OCI-LY3 (cell line): Measurements from ENCODE around the gene EHF.

ENCODE experiments used
- H2AFZ ChIP-seq: fragments of 200-600, 300-600 bp; shearing (Covaris generic); 2 replicates; pipeline ENCODE4 v1.6.0; 2014; ENCODE audit warnings: antibody characterized with exemption, low read depth, low read length
- H3K27ac ChIP-seq: fragments of 200-600, 300-600 bp; sonication (generic); 2 replicates; pipeline ENCODE4 v1.5.1; 2014; ENCODE audit warnings: mild to moderate bottlenecking, low read length, moderate library complexity, mixed read lengths
- H3K27me3 ChIP-seq: fragments of 200-600, 300-600 bp; sonication (generic); 2 replicates; pipeline ENCODE4 v1.6.1; 2014; ENCODE audit warnings: low read depth, low read length, mixed read lengths
- H3K36me3 ChIP-seq: fragments of 200-600, 300-600 bp; sonication (generic); replicated peaks from 2 replicates; pipeline ENCODE3; 2014; ENCODE audit warnings: low read depth, low read length, mixed read lengths
- H3K4me1 ChIP-seq: fragments of 300-600, 200-600 bp; sonication (generic); 2 replicates; pipeline ENCODE4 v1.6.1; 2014; ENCODE audit warnings: low read length, mixed read lengths
- H3K4me2 ChIP-seq: fragments of 200-600, 300-600 bp; sonication (generic); 2 replicates; pipeline ENCODE4 v1.6.1; 2014; ENCODE audit warnings: low read length, mixed read lengths
- H3K4me3 ChIP-seq: fragments of 300-600, 200-600 bp; sonication (generic); 2 replicates; pipeline ENCODE4 v1.5.1; 2014; ENCODE audit warnings: antibody characterized with exemption, mild to moderate bottlenecking, low read length, moderate library complexity
- H3K79me2 ChIP-seq: fragments of 300-600, 200-600 bp; shearing (Covaris generic); 2 replicates; pipeline ENCODE4 v1.6.1; 2014; ENCODE audit warnings: mild to moderate bottlenecking, low read length, mixed read lengths
- H3K9ac ChIP-seq: fragments of 300-600, 200-600 bp; shearing (Covaris generic); 2 replicates; pipeline ENCODE4 v1.6.0; 2014; ENCODE audit warnings: mild to moderate bottlenecking, low read length, moderate library complexity
- H3K9me3 ChIP-seq: fragments of 200-600, 300-600 bp; shearing (Covaris generic); 2 replicates; pipeline ENCODE4 v1.6.1; 2014; ENCODE audit warnings: low read length, mixed read lengths; ENCODE audit not compliant: insufficient read depth
- H4K20me1 ChIP-seq: fragments of 200-600, 300-600 bp; sonication (generic); 2 replicates; pipeline ENCODE4 v1.6.1; 2016; ENCODE audit warnings: low read length, mixed read lengths; ENCODE audit not compliant: insufficient read depth
- EZH2phosphoT487 ChIP-seq: fragments of 200-600 bp; shearing (Covaris generic); IDR thresholded peaks from 2 replicates; pipeline ENCODE4 v1.6.1; 2018; ENCODE audit warnings: antibody characterized with exemption, mixed run types, low read depth
- TF ChIP-seq, protein P1 (sequence below): fragments of 200-600, 300-600 bp; sonication (generic); IDR thresholded peaks from 2 replicates; pipeline ENCODE4 v1.5.1; 2014; ENCODE audit warnings: antibody characterized with exemption, low read length, low read depth

Gene EHF

GRCh38 chr11:34706709-34707461 is 86.0 kb downstream of the EHF start:
- Histone ChIP-seq H3K4me3 (no peak overlapping the region), H2AFZ (no peak overlapping the region)
- TF ChIP-seq, protein P1, sequence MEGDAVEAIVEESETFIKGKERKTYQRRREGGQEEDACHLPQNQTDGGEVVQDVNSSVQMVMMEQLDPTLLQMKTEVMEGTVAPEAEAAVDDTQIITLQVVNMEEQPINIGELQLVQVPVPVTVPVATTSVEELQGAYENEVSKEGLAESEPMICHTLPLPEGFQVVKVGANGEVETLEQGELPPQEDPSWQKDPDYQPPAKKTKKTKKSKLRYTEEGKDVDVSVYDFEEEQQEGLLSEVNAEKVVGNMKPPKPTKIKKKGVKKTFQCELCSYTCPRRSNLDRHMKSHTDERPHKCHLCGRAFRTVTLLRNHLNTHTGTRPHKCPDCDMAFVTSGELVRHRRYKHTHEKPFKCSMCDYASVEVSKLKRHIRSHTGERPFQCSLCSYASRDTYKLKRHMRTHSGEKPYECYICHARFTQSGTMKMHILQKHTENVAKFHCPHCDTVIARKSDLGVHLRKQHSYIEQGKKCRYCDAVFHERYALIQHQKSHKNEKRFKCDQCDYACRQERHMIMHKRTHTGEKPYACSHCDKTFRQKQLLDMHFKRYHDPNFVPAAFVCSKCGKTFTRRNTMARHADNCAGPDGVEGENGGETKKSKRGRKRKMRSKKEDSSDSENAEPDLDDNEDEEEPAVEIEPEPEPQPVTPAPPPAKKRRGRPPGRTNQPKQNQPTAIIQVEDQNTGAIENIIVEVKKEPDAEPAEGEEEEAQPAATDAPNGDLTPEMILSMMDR = no peak
- no peak for TF ChIP-seq EZH2phosphoT487

GRCh38 chr11:34707462-34707840 is 86.6 kb downstream of the EHF start:
- Histone ChIP-seq H3K36me3 (peaks cover 4% of the 10 kb centered on the region), H3K27me3 (no peaks in the 10 kb centered on the region), H2AFZ (no peak overlapping the region), H3K27ac (no peak overlapping the region), H3K4me1 (no peaks in the 10 kb centered on the region), H3K9me3 (peaks cover 17% of the 10 kb centered on the region), H3K4me3 (no peak overlapping the region), H3K9ac (no peak overlapping the region), H3K79me2 (no peaks in the 10 kb centered on the region), H3K4me2 (no peak overlapping the region), H4K20me1 (no peaks in the 10 kb centered on the region)
- TF ChIP-seq, protein P1 = no peak
- no peak for TF ChIP-seq EZH2phosphoT487

More at GRCh38 chr11:34706709-34707461, 86.0 kb downstream of the EHF start:
- Histone ChIP-seq H4K20me1 (no peaks in the 10 kb centered on the region), H3K4me2 (no peak overlapping the region), H3K36me3 (peaks cover 4% of the 10 kb centered on the region), H3K27ac (no peak overlapping the region), H3K9ac (no peak overlapping the region), H3K27me3 (no peaks in the 10 kb centered on the region), H3K9me3 (peaks cover 16% of the 10 kb centered on the region), H3K79me2 (no peaks in the 10 kb centered on the region), H3K4me1 (no peaks in the 10 kb centered on the region)
